ENCODE measurements around the gene MYH14. TPM values are rescaled to one million over a fixed set of nuclear protein-coding genes. Genes with fewer than 3 reads are reported as not detected.

MYH14 gene
- total RNA-seq, result not detected in 2 replicates

GRCh38 chr19:50203281-50204080 lies at the start of gene MYH14:
Gene MYH14 (plus strand): TSS chr19:50203622. CDS start chr19:50210366, 6,744 bp downstream.

GRCh38 chr19:50162988-50163387 lies 40.4 kb upstream of the MYH14 start, which contains the start of gene IZUMO2:
Gene IZUMO2 (minus strand): TSS chr19:50163281. CDS start chr19:50163194, 87 bp downstream.

GRCh38 chr19:50329146-50329925 lies 125.9 kb downstream of the MYH14 start, which contains the start of gene KCNC3:
Gene KCNC3 (minus strand): TSS chr19:50329377. CDS start chr19:50329082, 295 bp downstream.

Other genes starting within 250 kb of the MYH14 start
- not detected in 2 replicates for gene SIGLEC11, start 242.4 kb upstream of the MYH14 start, total RNA-seq
- gene VRK3, start 178.2 kb upstream of the MYH14 start, total RNA-seq, result 36.3 and 38.1 TPM in 2 replicates
- 3.7 TPM in 2 replicates for gene ZNF473, start 177.6 kb upstream of the MYH14 start, total RNA-seq
- gene IZUMO2, start 40.3 kb upstream of the MYH14 start, total RNA-seq, result not detected in 2 replicates
- gene KCNC3, start 125.8 kb downstream of the MYH14 start, total RNA-seq, result not detected in 2 replicates
- gene NAPSA, start 162.0 kb downstream of the MYH14 start, total RNA-seq, result 0.18 and 1.2 TPM in 2 replicates
- gene NR1H2, start 172.8 kb downstream of the MYH14 start, total RNA-seq, result 93.9 and 113 TPM in 2 replicates
- gene POLD1, start 180.7 kb downstream of the MYH14 start, total RNA-seq, result 36.0 and 49.9 TPM in 2 replicates
- not detected in 2 replicates for gene SPIB, start 215.3 kb downstream of the MYH14 start, total RNA-seq
- not detected in 2 replicates for gene MYBPC2, start 229.3 kb downstream of the MYH14 start, total RNA-seq